Measurements from ENCODE around the gene HADH. TPM values are rescaled to one million over a fixed set of nuclear protein-coding genes. Genes with fewer than 3 reads are reported as not detected.
"Not testable (repeated sequence)": the region's sequence is repeated elsewhere in the genome, so short reads cannot be mapped to it uniquely, and the experiment has no call there.

Gene HADH
- total RNA-seq (ENCODE audit: low replicate concordance) = 4.3 and 14.1 TPM in 2 replicates

DNA sequence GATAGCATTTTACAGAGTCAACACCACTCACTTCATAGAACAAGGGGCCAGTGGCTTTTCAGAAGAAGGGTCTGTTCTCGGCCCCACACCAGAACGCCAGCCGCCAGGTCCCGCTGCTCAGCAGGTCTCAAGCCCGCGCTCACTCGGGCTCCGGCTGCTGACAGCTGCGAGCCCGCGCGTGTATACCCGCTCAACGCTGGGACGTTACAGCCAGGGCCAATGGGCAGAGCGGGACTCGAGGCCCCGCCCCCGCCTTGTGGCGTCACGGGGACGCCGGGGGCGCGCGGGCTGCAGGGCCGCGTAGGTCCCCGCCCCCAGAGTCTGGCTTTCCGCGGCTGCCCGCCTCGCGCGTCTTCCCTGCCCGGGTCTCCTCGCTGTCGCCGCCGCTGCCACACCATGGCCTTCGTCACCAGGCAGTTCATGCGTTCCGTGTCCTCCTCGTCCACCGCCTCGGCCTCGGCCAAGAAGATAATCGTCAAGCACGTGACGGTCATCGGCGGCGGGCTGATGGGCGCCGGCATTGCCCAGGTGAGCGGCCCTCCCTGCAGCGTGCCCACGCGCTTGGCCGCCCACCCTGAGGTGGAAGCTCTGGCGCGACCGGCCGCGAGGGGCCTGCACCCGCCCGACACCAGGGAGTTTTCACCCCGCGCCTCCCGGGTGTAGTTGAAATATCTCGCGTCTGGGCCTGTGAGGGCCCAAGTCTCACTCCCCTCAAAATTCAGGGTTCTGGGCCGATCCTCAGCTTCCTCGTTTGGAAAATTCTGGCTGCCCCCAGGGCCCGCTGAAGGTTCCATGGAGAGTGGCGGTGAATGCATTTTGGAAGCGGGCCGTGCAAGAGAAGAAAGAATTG is at the start of gene HADH:
Gene HADH (plus strand): TSS at position 353 of the 850 bp plus-strand sequence. CDS start 44 bp downstream, at position 397.
- DNase-seq (ENCODE audit: low read depth) = peak; percentile 80
- peak within 1 kb of the TSS; percentile 90 for H3K4me3 ChIP-seq (ENCODE audit: low read depth, low read length)
- TF ChIP-seq CTCF (IDR thresholded peaks at IDR 0.05; ENCODE audit: insufficient read depth, low read length) = no peak

DNA sequence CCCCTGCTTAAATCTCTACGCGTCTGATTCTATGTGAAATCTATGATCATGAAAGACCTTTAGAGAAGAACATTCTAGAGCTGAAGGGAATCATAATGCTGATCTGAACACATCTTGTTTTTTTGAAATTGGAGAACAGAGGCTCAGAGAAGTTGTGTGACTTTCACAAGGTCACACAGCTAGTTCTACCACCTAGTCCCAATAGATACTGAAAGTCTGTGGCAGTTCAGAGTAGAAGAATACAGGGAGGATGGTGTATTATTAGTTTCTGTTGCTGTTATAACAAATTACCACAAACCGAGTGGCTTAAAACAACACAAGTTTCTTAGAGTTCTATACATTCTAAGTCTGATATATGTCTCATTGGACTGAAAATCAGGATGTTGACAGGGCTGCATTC is 43.9 kb upstream of the HADH start:
- no peak for DNase-seq (ENCODE audit: low read depth)
- no peak overlapping the region for H3K4me3 ChIP-seq (ENCODE audit: low read depth, low read length)
- TF ChIP-seq CTCF (IDR thresholded peaks at IDR 0.05; ENCODE audit: insufficient read depth, low read length) = no peak

GRCh38 chr4:107950746-107951540 is 38.7 kb upstream of the HADH start:
- peak; percentile 3 for DNase-seq (ENCODE audit: low read depth)
- no peak overlapping the region for H3K4me3 ChIP-seq (ENCODE audit: low read depth, low read length)
- no peak for TF ChIP-seq CTCF (IDR thresholded peaks at IDR 0.05; ENCODE audit: insufficient read depth, low read length)

- H3K4me3 ChIP-seq (ENCODE audit: low read depth, low read length) = no peak overlapping the region
- no peak for TF ChIP-seq CTCF (IDR thresholded peaks at IDR 0.05; ENCODE audit: insufficient read depth, low read length)
- DNase-seq (ENCODE audit: low read depth) = peak; percentile 77
Measured at GRCh38 chr4:107951551-107951950, 38.1 kb upstream of the HADH start.

DNA sequence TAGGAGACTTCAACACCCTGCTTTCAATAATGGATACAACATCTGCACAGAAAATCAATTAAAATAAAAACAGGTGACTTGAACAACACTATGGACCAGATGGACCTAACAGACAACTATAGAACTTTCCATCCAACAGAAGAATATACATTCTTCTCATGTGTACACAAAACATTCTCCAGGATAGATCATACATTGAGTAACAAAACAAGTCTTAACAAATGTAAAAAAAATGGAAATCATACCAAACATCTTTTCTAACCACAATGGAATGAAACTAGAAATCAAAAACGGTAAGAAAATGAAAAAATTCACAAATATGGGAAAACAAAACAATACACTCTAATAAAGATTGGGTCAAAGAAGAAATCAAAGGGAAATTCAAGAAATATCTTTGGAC is 33.7 kb upstream of the HADH start:
- no peak for DNase-seq (ENCODE audit: low read depth)

GRCh38 chr4:107966903-107967302 is 22.8 kb upstream of the HADH start:
- no peak for DNase-seq (ENCODE audit: low read depth)
- TF ChIP-seq CTCF (IDR thresholded peaks at IDR 0.05; ENCODE audit: insufficient read depth, low read length) = no peak
- H3K4me3 ChIP-seq (ENCODE audit: low read depth, low read length) = no peak overlapping the region

More for the DNA sequence above, 33.7 kb upstream of the HADH start:
- H3K4me3 ChIP-seq (ENCODE audit: low read depth, low read length) = no peak overlapping the region
- no peak for TF ChIP-seq CTCF (IDR thresholded peaks at IDR 0.05; ENCODE audit: insufficient read depth, low read length)

GRCh38 chr4:107967519-107967918 is 22.2 kb upstream of the HADH start:
- not testable (repeated sequence) for DNase-seq (ENCODE audit: low read depth); H3K4me3 ChIP-seq (ENCODE audit: low read depth, low read length)

DNA sequence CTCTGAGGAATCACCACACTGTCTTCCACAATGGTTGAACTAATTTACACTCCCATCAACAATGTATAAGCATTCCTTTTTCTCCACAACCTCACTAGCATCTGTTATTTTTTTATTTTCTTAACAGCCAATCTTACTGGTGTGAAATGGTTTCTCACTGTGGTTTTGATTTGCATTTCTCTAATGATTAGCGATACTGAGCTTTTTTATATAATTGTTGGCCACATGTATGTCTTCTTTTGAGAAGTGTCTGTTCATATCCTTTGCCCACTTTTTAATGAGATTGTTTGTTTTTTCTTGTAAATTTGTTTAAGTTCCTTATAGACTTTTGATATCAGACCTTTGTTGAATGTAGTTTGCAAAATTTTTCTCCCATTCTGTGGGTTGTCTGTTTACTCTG is 21.8 kb upstream of the HADH start:
- H3K4me3 ChIP-seq (ENCODE audit: low read depth, low read length); DNase-seq (ENCODE audit: low read depth): not testable (repeated sequence)
